HG03135 (cell line): ENCODE results near the gene CRLF2.
"Not testable (repeated sequence)": the region's sequence is repeated elsewhere in the genome, so short reads cannot be mapped to it uniquely, and the experiment has no call there.

Experiments used
- ATAC-seq: cut with Tn5 transposase; IDR thresholded peaks from one replicate; pipeline ENCODE4 v1.9.1; 2021; ENCODE audit warnings: mild to moderate bottlenecking, moderate library complexity; ENCODE audit not compliant: unreplicated experiment

Gene CRLF2

GRCh38 chrX:1215123-1215823, 2.8 kb upstream of the CRLF2 start:
- ATAC-seq: no peak

DNA sequence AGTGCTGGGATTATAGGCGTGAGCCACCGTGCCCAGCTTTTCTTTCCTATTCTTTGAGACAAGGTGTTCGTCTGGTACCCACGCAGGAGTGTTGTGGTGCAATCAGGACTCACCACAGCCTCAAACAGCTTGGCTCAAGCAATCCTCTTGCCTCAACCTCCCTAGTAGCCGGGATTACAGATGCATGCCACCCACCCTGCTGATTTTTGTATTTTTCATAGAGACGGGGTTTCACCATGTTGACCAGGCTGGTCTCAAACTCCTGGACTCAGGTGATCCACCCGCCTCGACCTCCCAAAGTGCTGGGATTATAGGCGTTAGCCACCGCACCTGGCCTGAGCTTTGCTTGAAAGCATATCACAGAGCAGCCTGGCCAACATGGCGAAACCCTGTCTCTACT, 1.5 kb upstream of the CRLF2 start:
- no peak for ATAC-seq

DNA sequence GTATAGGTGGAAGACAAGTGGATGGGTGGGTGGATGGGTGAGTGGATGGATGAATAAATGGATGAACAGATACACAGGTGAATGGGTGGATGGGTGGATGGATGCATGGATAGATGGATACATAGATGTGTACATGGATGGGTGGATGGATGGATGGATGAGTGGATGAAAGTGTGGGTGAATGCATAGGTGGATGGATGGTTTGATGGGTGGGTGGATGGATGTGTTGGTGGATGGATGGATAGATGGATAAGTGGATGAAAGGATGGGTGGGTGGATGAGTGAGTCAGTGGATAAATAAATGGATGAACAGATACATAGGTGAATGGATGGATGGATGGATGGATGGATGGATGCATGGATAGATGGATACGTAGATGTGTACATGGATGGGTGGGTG, 1.6 kb downstream of the CRLF2 start:
- ATAC-seq: no peak

DNA sequence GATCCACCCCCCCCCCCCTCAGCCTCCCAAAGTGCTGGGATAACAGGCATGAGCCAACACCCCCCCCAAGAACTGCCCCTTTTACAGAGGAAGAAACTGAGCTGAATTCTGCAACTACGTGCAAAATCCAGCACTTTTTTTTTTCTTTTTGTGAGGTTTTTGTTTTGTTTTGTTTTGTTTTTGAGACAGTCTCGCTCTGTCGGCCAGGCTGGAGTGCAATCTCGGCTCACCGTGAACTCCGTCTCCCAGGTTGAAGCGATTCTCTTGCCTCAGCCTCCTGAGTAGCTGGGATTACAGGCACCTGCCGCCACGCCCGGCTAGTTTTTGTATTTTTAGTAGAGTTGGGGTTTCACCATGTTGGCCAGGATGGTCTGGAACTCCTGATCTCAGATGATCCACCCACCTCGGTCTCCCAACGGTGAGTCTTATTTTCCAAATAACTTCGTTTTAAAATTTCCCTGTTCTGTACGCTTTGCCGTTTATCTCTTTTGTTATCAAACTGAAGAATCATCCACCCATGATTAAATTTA, 4.9 kb downstream of the CRLF2 start:
- ATAC-seq: no peak

DNA sequence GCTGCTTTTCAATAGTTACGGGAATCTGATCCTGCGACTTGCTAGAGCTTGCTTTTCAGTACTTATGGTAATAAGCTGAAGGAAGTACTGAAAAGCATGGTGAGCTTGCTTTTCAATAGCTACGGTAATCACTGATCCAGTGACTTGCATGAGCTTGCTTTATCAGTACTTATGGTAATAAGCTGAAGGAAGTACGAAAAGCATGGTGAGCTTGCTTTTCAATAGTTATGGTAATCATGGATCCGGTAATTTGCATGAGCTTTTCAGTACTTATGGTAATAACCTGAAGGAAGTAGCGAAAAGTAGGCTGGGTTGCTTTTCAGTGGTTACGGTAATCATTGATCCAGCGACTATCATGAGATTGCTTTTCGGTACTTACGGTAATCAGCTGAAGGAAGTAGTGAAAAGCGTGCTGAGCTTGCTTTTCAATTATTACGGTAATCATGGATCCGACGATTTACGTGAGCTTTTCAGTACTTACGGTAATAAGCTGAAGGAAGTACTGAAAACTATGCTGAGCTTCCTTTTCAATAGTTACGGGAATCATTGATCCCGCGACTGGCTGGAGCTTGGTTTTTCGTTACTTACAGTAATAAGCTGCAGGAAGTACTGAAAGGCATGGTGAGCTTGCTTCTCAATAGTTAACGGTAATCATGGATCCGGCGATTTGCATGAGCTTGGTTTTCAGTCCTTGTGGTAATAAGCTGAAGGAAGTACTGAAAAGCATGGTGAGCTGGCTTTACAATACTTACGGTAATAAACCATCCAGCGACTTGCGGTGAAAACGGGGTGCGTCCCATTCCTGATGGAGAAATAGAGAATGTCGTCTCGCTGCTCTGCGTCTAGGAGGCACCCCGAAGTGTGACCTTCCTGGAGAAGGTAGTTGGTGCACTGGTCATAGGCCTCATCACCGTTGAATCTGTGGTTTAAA, 6.5 kb downstream of the CRLF2 start:
- no peak for ATAC-seq

DNA sequence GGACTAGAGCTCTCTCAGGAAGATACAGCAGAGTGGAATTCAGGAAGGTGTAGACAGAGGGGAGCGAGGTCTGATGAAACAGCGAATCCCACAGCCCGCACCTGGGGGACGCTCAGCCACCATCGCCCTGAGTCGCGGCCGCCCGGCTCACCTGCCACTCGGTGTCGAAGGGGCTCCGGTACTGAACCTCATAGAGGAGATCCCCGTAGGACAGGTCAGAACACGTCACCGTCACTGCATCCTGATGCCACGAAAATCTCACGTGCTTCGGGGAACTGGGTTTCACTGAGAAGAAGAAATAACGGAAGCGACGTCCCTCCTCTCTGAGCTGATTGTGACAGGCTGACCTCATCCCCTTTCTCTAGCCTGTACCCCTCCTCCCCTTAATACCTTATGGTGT, 10.2 kb downstream of the CRLF2 start:
- ATAC-seq: no peak

GRCh38 chrX:1196436-1196835, 16.0 kb downstream of the CRLF2 start:
- no peak for ATAC-seq

- ATAC-seq: not testable (repeated sequence)
Observed at GRCh38 chrX:1192196-1192595, 20.3 kb downstream of the CRLF2 start.

DNA sequence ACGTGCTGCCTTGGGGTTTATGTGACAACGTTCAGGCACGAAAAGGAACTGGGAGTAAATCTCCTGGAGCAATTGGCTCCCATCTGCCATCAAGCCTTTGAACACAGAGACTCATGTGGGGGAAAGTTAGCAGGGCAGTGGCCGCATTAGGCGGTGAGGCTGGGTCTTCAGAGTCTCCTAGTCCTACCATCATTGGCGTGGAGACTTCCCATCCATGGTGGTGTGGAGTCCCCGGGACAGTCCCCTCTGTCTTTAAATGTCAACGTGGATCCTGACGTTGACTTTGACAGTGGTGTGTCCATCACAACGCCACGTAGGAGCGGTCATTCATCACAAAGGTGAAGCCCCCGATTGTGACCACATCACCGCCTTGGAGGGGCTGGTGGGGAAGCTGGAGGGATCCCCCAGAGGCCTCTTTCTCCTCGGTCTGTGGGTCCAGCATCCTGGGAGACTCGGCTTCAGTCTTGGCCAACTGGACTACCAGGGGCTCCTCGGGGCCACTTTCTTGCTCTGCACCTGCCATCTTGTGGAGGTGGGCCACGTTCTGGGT, 21.8 kb downstream of the CRLF2 start:
- no peak for ATAC-seq

- no peak for ATAC-seq
Observed at GRCh38 chrX:1185561-1185960, 26.9 kb downstream of the CRLF2 start.

DNA sequence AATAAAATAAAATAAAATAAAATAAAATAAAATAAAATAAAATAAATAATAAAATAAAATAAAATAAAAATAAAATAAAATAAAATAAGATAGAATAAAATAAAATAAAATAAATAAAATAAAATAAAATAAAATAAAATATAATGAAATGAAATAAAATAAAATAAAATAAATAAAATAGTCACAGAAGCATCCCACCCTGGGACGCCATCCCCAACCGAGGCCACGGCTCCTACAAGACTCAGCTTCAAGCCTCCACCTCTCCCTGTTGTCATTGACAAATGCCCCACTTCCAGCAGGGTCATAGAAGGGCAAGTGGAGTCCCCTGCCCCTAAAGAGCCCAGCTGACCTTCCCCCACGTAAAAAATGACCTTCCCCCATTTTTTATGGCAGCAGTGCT, 30.2 kb downstream of the CRLF2 start:
- ATAC-seq: no peak

GRCh38 chrX:1181661-1182060, 30.8 kb downstream of the CRLF2 start:
- not testable (repeated sequence) for ATAC-seq

DNA sequence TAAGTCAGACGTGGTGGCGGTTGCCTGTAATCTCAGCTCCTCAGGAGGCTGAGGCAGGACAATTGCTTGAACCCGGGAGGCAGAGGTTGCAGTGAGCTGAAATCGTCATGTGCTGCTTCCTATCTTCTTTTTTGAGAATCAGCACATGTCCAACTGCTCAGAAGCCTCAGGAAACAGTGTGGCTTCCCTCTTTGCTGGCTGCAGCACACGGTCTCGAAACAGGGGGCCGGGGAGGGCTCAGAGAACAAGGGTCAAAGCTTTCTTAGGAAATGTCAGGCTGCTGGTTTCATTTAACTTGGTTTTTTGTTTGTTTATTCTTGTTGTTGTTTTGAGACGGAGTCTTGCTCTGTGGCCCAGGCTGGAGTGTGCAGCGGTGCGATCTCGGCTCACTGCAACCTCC, 31.3 kb downstream of the CRLF2 start:
- ATAC-seq: no peak

GRCh38 chrX:1178580-1179057, 33.8 kb downstream of the CRLF2 start:
- ATAC-seq: no peak

DNA sequence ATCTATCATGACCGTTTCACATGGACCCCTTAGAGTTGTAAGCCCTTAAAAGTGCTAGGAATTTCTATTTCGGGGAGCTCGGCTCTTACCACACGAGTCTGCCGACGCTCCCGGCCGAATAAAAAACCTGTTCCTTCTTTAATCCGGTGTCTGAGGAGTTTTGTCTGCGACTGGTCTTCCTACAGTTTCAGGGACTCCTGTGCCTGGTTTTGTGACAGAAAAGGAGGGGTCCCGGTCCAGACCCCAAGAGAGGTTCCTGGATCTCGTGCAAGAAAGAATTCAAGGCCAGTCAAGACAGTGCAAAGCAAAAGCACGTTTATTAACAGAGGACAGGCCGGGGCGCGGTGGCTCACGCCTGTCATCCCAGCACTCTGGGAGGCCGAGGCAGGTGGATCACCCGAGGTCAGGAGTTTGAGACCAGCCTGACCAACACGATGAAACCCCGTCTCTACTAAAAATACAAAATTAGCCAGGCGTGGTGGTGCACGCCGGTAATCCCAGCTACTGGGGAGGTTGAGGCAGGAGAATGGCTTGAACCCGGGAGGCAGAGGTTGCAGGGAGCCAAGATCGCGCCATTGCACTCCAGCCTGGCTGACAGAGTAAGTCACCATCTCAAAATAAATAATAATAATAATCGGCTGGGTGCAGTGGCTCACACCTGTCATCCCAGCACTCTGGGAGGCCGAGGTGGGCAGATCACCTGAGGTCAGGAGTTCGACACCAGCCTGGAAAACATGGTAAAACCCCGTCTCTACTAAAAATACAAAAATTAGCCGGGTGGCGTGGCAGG, 35.7 kb downstream of the CRLF2 start:
- ATAC-seq: not testable (repeated sequence)

GRCh38 chrX:1174609-1175545, 37.6 kb downstream of the CRLF2 start:
- ATAC-seq: not testable (repeated sequence)

GRCh38 chrX:1173435-1173834, 39.0 kb downstream of the CRLF2 start:
- ATAC-seq: not testable (repeated sequence)

DNA sequence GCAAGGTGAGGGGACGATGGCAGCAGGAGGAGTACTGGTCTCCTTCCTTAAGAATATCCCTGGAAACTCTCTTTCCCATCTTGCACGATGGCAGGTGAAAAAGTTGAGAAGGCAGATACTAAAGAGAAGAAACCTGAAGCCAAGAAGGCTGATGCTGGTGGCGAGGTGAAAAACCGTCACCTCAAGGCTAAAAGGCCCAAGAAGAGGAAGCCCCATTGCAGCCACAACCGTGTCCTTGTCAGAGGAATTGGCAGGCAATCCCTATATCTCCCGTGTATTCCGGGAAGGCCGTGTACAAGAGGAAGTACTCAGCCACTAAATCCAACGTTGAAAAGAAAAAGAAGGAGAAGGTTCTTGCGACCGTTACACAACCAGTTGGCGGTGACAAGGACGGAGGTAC, 40.0 kb downstream of the CRLF2 start:
- ATAC-seq: no peak

DNA sequence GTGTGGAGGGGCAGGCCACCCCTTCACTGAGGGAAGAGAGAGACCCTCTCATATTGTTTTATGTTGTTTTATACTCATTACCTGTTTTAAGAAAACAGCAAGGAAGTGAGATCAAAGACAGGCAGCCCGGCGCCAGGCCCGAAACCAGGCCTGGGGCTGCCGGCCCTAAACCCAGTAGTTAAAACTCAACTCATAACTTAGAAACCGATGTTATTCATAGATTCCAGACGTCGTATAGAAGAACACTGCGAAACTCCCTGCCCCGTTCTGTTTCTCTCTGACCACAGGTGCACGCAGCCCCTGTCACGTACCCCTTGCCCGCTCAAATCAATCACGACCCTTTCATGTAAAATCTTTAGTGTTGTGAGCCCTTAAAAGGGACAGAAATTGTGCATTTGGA, 40.5 kb downstream of the CRLF2 start:
- not testable (repeated sequence) for ATAC-seq

DNA sequence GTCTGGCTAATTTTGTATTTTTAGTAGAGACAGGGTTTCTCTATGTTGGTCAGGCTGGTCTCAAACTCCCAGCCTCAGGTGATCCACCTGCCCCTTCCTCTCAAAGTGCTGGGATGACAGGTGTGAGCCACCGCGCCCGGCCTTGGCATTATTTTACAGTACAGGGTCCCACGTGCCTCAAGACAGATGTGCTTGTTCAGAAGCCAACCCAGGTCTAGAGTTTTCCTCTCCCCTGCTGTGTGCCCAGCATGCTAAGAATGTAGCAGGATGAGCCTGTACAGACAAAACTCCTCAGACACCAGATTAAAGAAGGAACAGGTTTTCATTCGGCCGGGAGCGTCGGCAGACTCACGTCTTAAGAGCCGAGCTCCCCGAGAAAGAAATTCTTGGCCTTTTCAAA, 42.2 kb downstream of the CRLF2 start:
- ATAC-seq: no peak
